Left kidney (tissue), 2 donors: ENCODE measurements around the gene ACSF3. TPM values are rescaled to one million over a fixed set of nuclear protein-coding genes. Genes with fewer than 3 reads are reported as not detected.
A peak's percentile ranks its signal among the peaks of the same experiment; 100 is the strongest.
"Not testable (repeated sequence)": the region's sequence is repeated elsewhere in the genome, so short reads cannot be mapped to it uniquely, and the experiment has no call there.

Source experiments
- DNase-seq: peaks from one replicate; pipeline ENCODE4 v3.0.0-alpha.2; 2013
- polyA plus RNA-seq: library from polyadenylated mRNA; unstranded; fragments of 120-200 nt; gene quantifications from one replicate; pipeline ENCODE4 v1.2.1, GENCODE V29; 2013; ENCODE audit not compliant: insufficient read length

ACSF3 gene
- polyA plus RNA-seq, 1 donor: 30.5 TPM

DNA sequence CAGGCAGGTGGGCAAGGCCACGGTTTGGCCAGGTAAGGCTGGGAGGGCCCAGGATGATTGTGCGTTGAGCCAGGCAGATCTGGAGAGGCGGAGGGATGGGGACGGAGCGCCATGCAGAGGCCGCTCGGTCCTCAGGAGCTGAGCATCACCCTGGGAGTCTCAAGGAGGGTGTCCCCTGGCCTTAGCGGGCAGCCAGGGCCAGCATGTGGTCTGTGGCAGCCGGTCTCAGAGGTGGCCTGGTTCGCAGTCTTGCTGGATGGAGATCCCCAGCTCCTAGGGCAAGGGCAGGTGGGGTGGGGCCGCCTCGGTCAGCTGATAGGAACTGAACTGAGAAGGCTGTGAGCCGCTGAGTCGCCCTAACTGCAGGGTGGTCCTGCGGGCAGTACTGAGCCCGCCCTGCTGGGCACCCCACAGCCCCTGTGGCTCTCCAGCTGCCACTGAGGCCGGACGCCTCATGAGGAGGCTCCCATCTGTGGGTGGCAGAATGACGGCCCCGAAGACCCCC lies 66.2 kb downstream of the ACSF3 start:
- DNase-seq: no peak

DNA sequence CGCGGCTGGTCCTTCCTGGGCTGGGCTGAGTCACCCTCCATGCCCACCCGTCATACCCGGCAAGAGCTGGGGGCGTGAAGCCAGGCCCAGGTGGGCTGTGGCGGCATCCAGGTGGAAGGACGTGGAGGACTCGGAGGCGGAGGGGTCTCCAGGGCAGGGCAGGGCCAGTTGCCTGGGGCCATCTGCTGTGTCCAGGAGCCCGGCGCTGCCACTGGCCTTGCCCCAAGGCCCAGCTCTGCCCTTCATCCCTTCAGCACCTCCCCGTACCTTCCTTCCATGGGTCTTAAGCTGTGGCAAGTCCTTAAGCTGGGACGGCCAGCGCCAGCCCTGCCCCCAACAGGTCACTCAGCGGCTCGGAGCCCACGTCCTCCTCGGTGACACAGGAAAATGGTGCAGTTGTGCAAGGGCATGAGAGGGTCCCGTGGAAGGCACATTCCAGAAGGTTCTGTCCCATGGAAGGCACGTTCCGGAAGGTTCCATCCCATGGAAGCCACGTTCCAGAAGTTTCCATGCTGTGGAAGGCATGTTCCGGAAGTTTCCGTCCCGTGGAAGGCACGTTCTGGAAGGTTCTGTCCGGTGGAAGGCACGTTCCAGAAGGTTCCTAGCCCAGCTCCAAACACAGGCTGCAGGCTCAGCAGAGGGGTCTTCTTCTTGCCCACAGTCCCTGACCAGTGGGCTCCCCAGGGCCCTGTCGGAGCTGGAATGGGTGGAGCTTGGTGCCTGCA lies 67.5 kb downstream of the ACSF3 start:
- DNase-seq: no peak

DNA sequence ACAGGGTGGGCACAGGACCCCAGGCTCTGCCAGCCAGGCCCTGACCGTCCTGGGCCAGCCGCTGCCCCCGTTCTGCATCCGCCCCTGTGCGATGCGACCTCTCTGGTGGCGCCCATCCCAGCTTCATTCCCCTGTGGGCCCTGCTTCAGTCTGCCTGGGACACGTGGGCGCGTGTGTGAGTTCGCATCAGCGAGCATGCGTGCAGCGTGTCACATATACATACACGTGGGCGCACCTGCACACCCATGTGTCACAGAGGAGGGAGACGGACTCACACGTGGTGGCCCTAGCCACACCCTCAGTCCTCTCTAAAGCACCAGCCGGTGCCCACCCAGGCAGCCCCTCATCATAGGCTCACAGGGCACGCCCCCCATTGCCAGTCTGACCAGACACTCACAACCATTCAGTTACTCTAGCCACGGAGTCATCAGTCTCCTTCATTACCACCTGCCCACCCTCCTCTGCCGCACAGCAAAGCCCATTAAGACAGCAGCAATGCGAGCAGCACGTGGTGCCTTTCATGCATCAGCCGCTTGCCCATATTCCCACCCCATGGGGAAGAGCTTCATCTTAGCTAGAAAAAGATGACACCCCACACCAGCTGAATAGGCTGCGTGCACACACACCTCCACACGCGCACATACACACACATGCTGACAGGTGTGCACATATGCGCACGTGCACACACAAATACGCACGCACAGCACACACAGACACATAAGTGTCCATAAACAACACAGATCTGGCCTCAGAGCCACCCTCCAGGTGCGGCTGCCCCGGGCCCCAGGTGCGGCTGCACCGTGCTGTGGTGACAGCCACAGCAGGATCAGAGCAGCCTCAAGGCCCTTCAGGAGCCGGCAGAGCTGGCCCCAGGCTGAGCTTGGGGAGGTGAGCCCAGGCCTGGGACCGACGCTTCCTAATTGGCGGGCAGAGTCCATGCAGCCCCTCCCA lies 68.4 kb downstream of the ACSF3 start:
- DNase-seq: no peak

DNA sequence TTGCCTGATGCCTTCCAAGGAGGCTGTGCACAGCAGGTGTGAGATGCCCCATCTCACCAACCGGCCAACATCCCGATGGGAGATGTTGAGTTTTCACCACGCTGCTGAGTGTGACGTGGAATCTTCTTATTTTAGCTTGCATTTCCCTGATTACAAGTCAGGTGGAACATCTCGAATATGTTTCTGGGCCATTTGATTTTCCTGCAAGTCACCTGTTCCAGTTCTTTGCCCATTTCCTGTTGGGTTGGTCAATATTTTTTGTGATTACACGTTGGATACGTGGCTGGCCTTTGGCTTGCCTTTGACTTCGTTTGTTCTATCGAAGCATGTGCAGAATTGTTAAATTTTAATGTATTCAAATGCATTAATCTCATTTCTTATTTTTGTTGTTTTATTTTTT lies 69.6 kb downstream of the ACSF3 start:
- no peak for DNase-seq

DNA sequence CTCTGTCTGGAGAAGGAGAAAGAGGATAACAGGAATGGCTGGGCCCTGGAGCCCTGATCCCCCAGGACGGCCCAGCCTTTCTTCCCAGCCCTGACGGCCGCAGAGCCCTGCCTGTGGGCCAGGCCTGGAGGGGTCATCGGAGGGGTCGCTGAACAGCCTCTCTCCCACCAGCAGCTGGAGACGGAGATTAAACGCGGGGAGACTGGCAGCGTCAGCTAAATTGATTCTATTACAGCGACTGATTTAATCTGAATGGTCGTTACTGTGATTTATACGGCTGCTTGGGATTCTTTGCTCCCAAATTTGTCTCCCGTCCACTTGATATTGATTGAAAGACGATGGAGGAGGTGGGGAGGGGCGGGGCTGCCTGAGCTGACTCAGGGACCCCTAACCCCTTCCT lies 70.8 kb downstream of the ACSF3 start:
- no peak for DNase-seq

DNA sequence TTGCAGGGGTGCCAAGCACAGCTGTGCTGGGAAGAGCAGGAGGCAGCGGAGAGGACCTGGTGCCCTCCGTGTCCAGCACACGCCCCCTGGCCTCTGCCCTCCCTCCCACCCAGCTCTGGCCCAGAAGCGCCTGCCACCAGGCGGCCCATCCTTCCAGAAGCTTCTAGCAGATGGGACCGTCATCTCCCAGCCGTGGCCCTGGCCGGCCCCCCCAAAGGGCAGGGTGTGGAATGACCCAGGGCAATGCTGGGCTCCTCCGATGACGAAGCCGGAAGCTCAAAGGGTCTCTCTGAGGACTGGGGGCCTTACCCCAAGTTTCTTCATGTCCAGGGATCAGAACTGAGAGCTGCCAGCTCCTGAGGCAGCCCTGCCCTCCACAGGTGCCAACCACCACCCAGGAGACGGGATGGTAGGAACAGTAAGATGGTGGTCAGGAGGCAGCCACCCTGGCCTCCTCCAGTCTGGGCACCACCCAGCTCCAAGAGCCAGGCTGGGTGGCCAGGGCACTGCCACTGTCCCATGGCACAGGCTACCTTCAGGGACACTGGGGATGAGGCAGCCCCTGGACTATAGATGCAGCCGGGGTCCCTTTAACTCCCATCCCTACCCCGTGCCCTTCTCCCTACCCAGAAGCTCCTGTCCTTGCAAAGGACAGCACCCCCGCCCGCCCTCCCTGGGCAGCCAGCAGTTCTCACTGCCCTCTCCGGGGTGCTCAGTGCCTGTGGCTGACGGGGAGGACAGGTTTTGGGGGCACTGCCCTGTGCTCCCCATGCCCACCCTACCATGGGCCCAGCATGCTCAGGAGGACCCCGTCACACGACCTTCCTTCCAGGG lies 71.4 kb downstream of the ACSF3 start:
- DNase-seq: no peak

DNA sequence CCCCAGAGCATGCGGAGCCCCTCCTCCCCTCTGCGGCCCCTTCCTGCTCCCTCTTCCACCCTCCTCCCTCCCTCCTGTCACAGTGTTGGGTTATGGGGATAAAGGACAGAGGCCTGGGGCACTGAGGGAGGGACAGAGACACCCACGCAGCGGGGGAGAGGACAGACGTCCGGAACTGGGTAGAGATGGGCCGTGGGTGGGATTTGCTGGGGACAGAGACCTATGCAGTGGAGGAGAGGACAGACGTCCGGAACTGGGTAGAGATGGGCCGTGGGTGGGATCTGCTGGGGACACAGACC lies 72.0 kb downstream of the ACSF3 start:
- DNase-seq: not testable (repeated sequence)

DNA sequence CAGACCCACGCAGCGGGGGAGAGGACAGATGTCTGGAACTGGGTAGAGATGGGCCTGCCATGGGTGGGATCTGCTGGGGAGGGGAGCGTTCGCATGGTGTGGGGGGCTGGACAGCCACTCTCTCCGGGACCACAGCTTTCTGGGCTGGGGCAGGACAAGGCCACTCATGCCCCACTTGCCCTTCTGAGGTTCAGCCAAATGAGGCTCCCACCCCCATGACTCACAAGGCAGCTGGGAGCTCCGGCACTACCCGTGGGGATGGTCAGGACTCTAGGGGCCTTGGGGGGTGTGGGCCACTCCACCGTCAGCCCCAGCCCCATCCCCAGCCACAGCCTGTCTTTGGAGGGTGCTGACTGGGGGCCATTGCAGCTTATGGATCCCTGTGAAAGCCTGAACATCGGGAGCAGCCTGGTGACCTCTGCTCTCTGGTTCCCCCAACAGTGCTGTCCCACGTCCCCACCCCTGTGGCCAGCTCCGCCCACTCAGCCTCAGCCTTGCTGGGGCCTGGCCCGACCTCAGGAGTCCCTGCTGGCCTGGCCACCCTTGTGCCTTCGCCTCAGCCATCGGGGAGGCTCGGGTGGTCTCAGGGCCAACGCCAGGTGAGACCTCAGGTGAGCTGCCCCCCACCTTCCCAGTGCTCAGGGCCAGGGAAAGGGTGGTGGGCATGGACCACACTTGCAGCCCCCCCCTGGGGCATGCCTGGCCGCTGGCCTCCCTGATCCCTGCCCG lies 73.2 kb downstream of the ACSF3 start:
- no peak for DNase-seq

DNA sequence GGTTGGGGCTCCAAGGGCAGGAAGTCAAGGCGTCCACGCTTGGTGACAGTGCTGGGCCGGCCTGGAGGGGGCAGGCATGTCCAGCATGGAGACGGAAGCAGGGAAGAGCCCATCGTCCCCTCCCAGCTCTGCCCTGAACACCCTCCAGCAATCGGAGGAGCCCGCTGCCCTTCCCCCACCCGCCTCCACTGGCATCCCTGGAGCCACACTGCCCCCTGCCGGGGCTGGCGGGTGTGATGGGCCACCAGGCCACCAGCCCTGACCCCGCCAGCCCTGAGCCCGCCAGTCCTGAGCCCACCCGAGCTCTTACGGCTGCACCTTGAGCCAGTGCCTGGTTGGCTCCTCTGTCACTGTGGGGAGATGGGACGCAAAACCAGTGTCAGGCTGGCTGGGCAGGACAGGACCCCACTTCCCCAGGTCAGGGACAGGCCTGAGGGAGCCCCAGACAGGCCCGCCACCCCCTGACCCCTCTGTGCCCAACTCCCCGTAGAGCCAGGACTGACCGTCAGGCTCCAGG lies 73.8 kb downstream of the ACSF3 start:
- DNase-seq: peak; percentile 80

DNA sequence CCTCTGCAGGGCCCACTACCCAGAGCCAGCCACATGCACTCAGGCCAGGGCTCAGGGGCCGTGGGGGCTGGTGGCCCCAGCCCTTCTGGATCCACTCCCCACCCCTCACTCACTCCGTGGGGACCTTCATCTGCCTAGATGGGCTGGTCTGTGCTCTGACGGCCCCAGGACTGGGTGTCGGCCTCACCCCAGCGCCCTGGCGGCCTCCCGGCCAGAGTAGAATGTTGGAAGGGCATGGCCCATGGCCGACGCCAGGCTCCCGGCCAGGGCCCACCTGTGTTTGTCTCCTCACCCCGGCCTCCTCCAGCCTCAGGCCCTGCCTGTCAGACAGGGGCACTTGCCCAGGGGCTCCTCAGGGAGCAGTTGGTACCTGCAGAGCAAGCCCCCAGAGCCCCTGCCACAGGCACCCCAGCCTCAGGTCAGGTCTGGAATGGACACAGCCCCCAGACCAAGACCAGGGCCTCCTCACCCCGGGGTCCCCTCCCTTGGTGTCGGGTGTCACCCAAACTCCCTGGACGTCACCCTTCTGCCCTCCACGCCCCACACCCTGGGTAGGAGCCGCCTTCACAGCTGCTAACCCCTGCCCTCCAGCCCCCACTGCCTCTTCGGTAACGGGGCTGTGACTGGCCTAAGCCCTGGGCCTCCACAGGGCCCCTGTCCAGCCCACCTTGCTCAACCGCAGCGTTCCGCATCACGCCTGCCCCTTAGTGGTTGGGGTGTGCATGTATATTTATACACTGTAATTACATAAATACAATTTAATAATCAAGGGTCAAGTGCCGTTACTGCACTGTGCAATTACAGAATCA lies 74.9 kb downstream of the ACSF3 start:
- no peak for DNase-seq

DNA sequence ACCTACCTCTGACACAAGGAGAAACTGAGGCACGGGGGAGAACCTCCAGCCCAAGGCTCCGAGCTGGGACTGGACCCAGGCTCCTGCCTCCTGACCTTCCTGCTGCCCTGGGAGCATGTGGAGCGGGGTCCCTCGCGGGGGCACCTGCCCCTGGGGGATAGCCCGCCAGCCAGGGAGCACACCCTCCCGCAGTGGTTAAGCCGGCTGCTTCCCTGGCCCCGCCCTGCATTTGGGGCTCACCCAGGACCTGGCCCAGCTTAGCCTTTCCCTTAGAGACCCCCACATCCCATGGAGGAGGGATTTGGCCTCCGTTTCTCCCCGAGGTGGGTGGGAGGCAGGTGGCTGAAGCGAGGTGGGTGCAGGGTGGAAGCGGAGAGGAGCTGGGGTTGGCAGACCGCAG lies 76.1 kb downstream of the ACSF3 start:
- DNase-seq: no peak

DNA sequence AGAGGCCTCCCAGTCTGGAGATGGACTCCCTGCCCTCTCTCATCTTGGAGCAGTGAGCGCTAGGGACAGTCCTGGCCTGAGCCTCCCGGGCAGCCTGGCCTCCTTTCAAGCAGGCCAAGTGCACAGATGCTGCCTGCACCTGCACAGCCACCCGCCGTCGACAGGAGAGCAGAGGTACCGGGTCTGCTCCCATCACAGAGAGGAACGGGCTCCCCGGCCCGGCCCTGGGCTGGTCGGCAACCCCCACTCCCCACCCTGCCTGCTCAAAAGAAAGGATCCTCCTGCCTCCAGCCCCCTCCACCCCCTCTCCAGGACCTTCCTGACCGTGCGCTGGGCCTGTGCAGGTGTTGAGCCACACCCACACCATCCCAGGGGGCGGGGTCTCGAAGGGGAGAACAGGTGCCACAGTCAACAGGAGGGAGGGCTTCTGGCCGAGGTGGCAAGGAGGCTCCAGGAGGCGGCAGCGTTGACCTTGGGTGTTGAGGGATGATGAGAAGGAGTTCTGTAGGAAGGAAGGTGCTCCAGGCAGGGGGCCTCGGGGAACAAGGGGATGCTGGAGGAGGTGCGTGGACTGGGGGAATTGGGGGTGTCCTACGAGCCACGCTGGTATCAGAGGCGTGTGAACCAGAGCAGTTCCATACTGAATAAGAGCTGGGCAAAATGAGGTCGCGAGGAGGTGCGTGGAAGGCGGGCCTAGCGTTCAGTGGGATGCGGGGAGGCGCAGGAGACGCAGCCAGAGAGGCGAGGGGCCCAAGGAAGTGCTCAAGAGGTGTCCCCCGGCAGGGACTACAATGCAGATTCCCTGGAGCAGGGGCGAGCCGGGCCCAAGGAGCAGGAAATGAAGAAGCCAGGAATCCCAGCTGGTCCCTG lies 76.9 kb downstream of the ACSF3 start:
- DNase-seq: no peak

DNA sequence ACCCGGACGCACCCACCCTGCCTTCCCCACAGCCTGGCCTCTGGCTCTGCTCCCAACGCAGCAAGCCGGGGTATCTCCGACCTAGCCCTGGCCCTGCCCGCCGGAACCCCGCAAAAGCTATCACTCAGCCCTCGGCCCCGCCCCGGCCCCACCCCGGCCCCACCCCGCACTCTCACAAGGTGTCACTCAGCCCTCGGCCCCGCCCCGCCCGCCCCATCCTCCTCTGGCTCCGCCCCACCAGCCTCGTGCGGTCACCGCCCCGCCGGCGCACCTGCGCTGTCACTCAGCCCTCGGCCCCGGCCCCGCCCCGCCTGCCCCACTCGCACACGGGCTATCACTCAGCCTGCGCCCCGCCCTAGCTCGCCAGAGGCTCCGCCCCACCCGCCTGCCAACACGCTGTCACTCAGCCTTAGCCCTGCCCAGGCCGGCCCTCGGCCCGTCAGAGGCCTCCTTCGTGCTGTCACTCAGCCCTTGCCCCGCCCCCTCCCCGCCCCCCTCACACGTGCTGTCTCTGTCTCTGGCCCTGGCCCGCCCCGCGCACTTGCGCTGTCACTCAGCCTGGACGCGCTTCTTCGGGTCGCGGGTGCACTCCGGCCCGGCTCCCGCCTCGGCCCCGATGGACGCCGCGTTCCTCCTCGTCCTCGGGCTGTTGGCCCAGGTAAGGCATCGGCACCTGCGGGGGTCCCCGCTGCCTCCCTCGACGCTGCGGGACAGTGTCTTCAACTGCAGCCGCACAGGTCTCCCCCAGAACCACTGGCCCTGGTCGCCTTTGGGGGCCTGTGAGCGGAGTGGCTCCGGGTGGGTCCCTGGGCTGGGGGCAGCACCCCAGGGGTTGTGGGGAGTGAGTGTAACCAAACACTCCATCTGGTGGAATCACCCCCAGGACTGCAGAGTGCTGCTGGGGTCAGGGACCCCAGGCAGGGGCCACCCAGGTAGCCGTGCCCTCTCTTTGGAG lies 77.8 kb downstream of the ACSF3 start, which contains the start of gene CDH15:
TSS of gene CDH15 (plus strand) at position 533 of the 955 bp plus-strand sequence. CDS start at position 617, 84 bp downstream.
- peak; percentile 90 for DNase-seq

DNA sequence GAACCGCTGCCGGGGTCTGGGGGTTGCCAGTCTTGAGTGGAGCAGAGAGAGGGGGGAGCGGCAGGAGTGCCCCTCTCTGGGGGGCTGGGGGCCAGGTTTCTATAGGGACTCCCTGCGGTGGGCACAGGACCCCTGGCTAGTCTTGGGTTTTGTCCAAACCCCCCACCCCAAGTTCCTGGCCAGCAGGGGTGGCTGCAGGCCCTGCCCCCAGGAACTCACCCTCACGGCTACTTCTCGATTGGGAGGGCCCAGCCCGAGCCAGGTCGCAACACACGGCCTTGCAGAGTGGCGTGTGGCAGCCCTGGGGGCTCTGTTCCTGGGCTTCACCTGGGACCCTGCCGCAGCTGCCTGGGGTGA lies 78.5 kb downstream of the ACSF3 start:
- no peak for DNase-seq

DNA sequence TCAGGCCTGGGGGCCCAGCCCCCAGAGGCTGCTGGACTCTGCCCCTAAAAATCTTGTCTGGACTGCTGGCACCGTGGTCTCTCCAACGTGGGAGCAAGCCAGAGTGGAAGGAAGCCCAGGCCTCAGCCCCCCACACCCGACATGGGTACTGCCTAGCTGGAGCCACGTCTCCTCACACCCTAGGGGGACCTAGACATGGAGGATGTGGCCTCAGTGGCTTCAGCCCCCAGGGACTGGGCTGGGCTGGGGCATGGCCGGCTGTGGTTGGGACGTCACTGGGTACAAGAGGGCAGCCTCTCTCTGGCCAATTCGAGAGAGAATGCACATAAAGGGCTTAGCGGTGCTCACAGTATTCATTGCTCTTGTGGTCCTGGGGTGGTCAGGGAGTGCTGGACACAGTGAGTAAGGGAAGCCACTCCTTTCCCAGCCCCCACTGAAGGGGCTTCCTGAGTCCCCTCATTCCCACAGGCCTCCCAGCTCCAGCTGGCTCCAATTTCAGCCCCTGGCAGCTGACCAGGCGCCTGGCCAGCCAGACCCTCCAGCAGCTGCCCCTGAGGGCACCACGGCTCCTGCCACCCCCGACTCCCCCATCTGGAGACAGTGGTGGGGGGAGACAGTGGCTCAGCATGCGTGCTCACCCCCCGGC lies 79.0 kb downstream of the ACSF3 start:
- DNase-seq: no peak

DNA sequence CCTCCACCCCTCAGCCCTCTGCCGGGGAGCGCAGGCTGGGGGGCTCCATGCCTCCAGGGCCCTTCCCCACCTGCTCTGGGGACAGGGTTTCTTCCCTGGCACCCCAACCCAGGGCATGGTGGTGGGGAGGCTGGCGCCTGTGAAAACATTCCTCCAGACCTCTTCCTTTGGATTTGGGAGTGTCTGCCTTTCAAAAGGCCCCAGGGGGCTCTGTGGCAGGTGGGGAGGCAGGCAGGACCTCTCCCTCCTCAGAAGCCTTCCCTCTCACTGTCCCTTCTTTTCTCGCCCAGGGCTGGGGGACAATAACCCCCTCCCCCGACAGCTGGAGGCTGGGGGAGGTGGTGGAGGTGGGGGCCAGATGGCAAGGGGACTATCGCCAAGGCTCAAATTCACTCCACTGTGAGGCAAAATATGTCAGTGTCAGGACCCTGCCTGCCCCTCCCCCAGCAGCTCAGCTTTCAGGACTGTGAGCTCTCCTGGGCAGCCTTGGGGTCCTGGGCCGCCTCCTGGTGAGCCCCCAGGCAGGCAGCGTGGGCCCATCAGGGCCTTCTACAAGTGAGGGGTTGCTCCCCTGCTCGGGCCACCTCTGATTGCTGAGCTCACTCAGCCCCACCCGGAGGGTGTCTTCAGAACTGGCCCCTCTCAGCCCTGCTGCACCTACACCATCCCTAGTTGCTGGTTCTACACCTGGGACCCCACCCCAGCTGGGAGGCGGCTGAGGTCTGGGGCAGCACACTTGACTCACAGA lies 79.7 kb downstream of the ACSF3 start:
- no peak for DNase-seq
